Tibial artery (tissue), 4 donors: ENCODE results near the gene MED12L.

Experiments used
- DNase-seq, 2 donors: peaks; one replicate each; pipeline ENCODE4 v3.0.0-alpha.2; 2019
- H3K27ac ChIP-seq, 2 donors: fragments of 200-600 bp; sonication (generic) in 1 of 2; 1 replicate in 1 of 2; 2 replicates in 1 of 2; pipeline ENCODE4 v1.5.1; 2018 to 2019; ENCODE audit warnings: mild to moderate bottlenecking in 1 of 2
- H3K27me3 ChIP-seq, 2 donors: fragments of 200-600 bp; sonication (generic) in 1 of 2; one replicate each; pipeline versions ENCODE4 v1.5.1 to v1.6.0; 2016 to 2019
- H3K36me3 ChIP-seq, 3 donors: fragments of 200-600 bp; sonication (generic) in 2 of 3; one replicate each; pipeline ENCODE4 v1.5.1; 2016 to 2019; ENCODE audit warnings: mild to moderate bottlenecking in 2 of 3
- H3K4me1 ChIP-seq, 4 donors: fragments of 200-600 bp; sonication (generic) in 2 of 4; 1 replicate in 3 of 4; 2 replicates in 1 of 4; pipeline ENCODE4 v1.5.1; 2016 to 2019
- H3K4me3 ChIP-seq, 2 donors: fragments of 200-600 bp; sonication (generic) in 1 of 2; 1 replicate in 1 of 2; 2 replicates in 1 of 2; pipeline ENCODE4 v1.5.1; 2018 to 2019; ENCODE audit warnings: mild to moderate bottlenecking in 2 of 2
- H3K9me3 ChIP-seq, 3 donors: fragments of 200-600 bp; sonication (generic) in 1 of 3; one replicate each; pipeline ENCODE4 v1.5.1; 2016 to 2019
- intact Hi-C: fragments of 100-400 bp; cut with DNase I; formaldehyde crosslinking; loops from one replicate; pipeline ENCODE4 v1.15.0; 2023; ENCODE audit warnings: low total_unique reads
- TF ChIP-seq, protein P1 (sequence below), 2 experiments: fragments of 200-600 bp in 1 of 2; fragments of 450-650 bp in 1 of 2; IDR thresholded peaks; one replicate each; pipeline ENCODE4 v1.5.1; 2017 to 2019; ENCODE audit warnings: antibody characterized with exemption in 2 of 2, mild to moderate bottlenecking in 1 of 2, moderate library complexity in 1 of 2

The MED12L gene

DNA sequence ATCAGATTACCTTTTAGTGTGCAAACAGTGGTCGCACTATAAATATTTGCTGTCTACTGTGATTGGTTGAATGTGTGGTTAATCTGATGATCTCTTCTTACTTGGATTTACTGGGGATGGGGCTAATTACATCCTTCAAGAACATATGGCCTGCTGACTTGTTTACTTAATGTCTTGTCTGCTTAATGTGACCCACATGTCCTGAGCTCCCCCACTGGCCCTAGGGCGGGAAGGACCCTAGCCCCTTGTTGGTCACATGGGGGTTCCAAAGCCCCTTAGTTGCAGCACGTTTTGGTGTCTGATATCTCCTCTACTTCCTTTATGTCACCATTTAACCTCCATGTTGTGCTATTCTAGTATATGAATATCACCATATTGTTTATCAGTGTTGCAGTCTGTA is 316.9 kb downstream of the MED12L start:
- Histone ChIP-seq H3K4me1 (no peaks in the 10 kb centered on the region), H3K27ac (no peak overlapping the region), H3K27me3 (no peaks in the 10 kb centered on the region), H3K36me3 (no peaks in the 10 kb centered on the region), H3K4me3 (no peak overlapping the region), H3K9me3 (no peaks in the 10 kb centered on the region)
- TF ChIP-seq, protein P1, sequence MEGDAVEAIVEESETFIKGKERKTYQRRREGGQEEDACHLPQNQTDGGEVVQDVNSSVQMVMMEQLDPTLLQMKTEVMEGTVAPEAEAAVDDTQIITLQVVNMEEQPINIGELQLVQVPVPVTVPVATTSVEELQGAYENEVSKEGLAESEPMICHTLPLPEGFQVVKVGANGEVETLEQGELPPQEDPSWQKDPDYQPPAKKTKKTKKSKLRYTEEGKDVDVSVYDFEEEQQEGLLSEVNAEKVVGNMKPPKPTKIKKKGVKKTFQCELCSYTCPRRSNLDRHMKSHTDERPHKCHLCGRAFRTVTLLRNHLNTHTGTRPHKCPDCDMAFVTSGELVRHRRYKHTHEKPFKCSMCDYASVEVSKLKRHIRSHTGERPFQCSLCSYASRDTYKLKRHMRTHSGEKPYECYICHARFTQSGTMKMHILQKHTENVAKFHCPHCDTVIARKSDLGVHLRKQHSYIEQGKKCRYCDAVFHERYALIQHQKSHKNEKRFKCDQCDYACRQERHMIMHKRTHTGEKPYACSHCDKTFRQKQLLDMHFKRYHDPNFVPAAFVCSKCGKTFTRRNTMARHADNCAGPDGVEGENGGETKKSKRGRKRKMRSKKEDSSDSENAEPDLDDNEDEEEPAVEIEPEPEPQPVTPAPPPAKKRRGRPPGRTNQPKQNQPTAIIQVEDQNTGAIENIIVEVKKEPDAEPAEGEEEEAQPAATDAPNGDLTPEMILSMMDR (IDR thresholded peaks at IDR 0.05): no peak
- no peak for DNase-seq
- intact Hi-C loops: no loop called here

DNA sequence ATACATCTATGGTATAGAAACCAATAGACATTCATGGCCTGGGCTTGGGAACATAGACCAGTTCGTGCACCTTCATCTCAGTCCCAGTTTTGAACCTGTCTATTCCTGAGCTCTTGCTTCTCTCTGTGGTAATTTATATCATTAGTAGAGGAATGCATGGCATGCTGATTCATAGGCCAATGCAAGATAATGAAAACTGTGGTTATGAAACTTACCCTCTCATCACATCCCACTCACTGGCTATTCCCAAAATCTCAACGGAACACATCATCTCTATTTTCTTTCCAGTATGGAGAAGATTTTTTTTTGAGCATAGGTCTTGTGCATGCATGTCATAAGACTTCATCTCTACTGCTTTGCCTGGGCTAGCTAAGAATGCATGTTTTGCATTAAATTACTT is 317.8 kb downstream of the MED12L start:
- Histone ChIP-seq H3K27ac (no peak overlapping the region), H3K27me3 (no peaks in the 10 kb centered on the region), H3K4me3 (no peak overlapping the region), H3K36me3 (no peaks in the 10 kb centered on the region), H3K9me3 (no peaks in the 10 kb centered on the region), H3K4me1 (no peaks in the 10 kb centered on the region)
- DNase-seq: no peak
- TF ChIP-seq, protein P1 (IDR thresholded peaks at IDR 0.05): no peak
- intact Hi-C loops: no loop called here

DNA sequence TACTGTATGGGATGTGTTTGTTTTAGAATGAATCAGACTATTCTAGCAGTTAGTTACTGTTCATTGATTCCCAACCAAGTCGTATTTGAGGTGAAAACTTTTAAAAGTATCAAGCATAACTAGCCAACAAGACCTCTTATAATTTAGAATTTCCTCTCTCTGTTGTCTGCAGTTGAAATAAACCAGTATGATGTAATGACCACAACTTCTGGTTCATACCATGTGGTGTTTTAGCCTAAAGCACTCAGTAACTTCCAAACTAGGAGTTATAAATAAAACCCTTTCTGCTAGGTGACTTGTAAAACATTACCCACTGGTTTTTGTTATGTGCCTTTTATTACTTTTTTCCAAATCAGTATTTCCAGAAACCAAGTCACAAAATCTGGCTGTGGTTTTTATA is 318.9 kb downstream of the MED12L start:
- DNase-seq: no peak
- Histone ChIP-seq H3K4me3 (no peak overlapping the region), H3K36me3 (no peaks in the 10 kb centered on the region), H3K4me1 (no peaks in the 10 kb centered on the region), H3K9me3 (no peaks in the 10 kb centered on the region), H3K27ac (no peak overlapping the region), H3K27me3 (no peaks in the 10 kb centered on the region)
- intact Hi-C loops: no loop called here
- TF ChIP-seq, protein P1 (IDR thresholded peaks at IDR 0.05): no peak

DNA sequence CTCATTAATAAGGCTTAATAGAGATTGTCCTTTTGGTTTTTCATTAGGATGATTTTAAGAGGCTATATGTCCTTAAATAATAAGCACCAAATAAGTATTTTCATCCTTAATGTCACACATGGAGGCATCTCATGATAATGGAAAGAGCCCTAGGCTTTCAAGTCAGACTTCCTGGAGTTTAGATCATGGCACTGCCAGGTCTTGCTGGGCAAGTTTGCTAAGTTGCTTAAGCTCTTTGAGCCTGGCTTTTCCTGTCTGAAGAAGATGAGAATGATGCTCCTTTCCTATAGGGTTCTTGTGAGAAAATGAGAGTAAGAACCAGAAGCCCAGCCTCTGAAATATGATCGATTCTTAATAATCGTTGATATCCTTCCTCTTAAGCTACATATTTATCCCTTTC is 322.5 kb downstream of the MED12L start:
- Histone ChIP-seq H3K36me3 (no peaks in the 10 kb centered on the region), H3K9me3 (peaks cover 0 to 1% (median 0%) of the 10 kb centered on the region in 3 donors), H3K4me3 (no peak overlapping the region), H3K4me1 (no peaks in the 10 kb centered on the region), H3K27ac (no peak overlapping the region), H3K27me3 (no peaks in the 10 kb centered on the region)
- no peak for DNase-seq
- intact Hi-C loops: no loop called here
- TF ChIP-seq, protein P1 (IDR thresholded peaks at IDR 0.05): no peak

DNA sequence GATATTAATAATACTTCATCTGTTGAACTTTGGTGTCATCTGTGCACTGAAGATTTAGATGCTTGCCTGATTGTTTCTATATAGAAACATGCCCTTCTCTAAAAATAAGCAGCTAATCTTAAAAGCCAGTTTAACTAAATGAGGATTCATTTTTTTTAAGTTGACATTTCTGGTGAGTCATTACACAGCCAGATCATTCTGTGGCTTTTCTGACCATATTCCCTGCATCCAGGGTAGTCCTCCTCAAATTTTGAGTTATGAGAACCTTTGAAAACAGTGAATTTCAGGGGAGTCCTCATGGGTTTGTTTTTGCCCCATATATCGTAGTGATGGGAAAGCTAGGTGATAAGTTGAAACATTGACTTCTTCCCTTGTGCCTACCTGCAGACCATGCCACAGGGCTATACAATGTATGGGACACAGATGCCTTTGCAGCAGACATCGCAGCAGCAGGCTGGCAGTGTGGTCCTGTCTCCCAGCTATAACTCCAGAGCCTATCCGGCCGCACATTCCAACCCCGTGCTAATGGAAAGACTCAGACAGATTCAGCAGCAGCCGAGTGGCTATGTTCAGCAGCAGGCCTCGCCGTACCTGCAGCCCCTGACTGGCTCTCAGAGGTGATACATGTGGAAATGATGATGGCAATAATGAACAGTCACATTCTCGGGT is 325.6 kb downstream of the MED12L start:
- DNase-seq: no peak
- no peak overlapping the region for H3K4me3 ChIP-seq
- peaks cover 0 to 4% (median 0%) of the 10 kb centered on the region in 3 donors for H3K9me3 ChIP-seq
- H3K4me1 ChIP-seq: no peaks in the 10 kb centered on the region
- H3K27me3 ChIP-seq: no peaks in the 10 kb centered on the region
- TF ChIP-seq, protein P1 (IDR thresholded peaks at IDR 0.05): no peak
- intact Hi-C loops: no loop called here
- no peak overlapping the region for H3K27ac ChIP-seq
- no peaks in the 10 kb centered on the region for H3K36me3 ChIP-seq

DNA sequence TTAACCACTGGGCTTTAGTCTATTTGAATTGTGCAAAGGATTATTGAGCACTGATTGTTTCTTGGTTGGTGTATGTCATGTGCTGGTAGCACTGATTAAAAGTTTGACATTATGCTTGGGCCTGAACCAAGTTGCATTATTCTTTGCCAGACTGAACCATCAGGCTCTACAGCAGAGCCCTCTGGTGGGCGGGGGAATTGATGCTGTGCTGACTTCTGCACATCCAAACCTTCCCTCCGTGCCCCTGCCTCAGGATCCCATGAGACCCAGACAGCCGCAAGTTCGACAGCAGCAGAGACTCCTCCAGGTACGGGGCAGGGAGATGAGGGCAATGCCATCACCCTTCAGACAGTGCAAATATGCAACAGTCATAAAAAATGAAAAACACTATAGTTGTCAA is 327.5 kb downstream of the MED12L start:
- no peaks in the 10 kb centered on the region for H3K36me3 ChIP-seq
- no peaks in the 10 kb centered on the region for H3K4me1 ChIP-seq
- intact Hi-C loops: no loop called here
- H3K9me3 ChIP-seq: peaks cover 0 to 4% (median 0%) of the 10 kb centered on the region in 3 donors
- TF ChIP-seq, protein P1 (IDR thresholded peaks at IDR 0.05): no peak
- H3K4me3 ChIP-seq: no peak overlapping the region
- H3K27me3 ChIP-seq: no peaks in the 10 kb centered on the region
- no peak overlapping the region for H3K27ac ChIP-seq
- no peak for DNase-seq
